NCI-H2196 (cell line): ENCODE data around the gene SC5D.

Experiments
- DNase-seq: peaks from one replicate; lab custom pipeline; 2025; ENCODE audit not compliant: unreplicated experiment; lab: John Stamatoyannopoulos, UW

Gene SC5D

GRCh38 chr11:121291896-121292494 is 576 bp upstream of the SC5D start:
- DNase-seq = peak; percentile 48

GRCh38 chr11:121293288-121293594 is 670 bp downstream of the SC5D start:
- no peak for DNase-seq

DNA sequence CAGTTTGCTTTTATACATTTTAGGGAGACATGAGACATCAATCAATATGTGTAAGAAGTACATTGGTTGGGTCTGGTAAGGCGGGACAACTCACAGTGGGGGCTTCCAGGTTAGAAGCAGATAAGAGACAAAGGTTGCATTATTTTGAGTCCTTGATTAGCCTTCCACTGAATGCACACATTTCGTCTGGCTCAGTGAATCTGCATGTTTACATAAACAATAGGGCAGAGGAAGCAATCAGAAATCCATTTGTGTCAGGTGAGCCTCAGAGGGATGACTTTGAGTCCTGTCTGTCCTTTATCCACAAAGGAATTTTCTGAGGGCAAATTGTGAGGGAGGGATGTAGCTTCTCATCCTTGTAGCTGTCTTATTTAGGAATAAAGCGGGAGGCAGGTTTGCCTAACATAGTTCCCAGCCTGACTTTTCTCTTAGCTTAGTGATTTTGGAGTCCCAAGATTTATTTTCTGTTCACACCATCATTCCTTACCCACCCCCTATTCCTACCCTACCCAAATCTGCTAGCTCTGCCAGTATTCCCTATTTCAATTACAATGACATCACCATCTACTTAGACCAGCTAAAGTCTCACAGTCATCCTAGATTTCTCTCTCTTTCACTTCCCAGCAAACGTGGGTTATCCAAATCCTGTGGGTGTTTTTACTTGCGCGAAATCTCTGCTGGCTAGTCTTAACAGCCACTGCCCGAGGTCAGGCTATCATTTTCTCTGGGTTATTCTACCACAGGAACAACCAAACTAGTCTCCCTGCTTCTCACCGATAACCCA is 2.9 kb downstream of the SC5D start:
- no peak for DNase-seq

GRCh38 chr11:121297872-121298271 is 5.3 kb downstream of the SC5D start:
- no peak for DNase-seq

DNA sequence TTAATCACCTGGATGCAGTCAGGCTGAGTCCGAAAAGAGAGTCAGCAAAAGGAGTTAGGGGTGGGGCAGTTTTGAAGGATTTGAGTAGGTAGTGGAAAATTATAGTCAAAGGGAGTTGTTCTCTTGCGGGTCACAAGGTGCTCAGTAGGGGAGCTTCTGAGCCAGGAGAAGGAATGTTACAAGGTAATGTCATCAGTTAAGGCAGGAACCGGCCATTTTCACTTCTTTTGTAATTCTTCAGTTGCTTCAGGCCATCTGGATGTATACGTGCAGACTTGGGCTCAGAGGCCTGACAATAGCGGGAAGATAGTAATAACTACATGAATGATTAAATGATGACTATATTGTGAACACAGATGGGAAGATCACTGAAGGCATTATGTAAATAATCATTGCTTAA is 6.2 kb downstream of the SC5D start:
- DNase-seq = no peak

DNA sequence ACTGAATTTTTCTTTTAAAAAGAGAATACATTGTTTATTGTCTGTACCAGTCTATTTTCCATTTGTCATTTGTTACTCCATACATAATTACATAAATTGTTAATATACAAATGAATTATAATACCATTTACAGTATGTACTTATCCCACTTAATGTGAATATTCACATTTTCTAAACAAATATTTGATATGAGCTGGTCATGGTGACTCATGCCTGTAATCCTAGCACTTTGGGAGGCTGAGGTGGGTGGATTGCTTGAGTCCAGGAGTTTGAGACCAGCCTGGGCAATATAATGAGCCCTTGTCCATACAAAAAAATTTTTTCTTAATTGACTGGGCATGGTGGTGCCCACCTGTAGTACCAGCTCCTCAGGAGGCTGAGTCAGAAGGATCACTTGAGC is 6.8 kb downstream of the SC5D start:
- no peak for DNase-seq

GRCh38 chr11:121300313-121300971 is 7.9 kb downstream of the SC5D start:
- no peak for DNase-seq

GRCh38 chr11:121300972-121301699 is 8.6 kb downstream of the SC5D start:
- no peak for DNase-seq

- no peak for DNase-seq
Measured at GRCh38 chr11:121304759-121305158, 12.2 kb downstream of the SC5D start.

GRCh38 chr11:121308816-121309215 is 16.2 kb downstream of the SC5D start:
- no peak for DNase-seq

- DNase-seq = no peak
Measured at GRCh38 chr11:121309688-121310087, 17.1 kb downstream of the SC5D start.

DNA sequence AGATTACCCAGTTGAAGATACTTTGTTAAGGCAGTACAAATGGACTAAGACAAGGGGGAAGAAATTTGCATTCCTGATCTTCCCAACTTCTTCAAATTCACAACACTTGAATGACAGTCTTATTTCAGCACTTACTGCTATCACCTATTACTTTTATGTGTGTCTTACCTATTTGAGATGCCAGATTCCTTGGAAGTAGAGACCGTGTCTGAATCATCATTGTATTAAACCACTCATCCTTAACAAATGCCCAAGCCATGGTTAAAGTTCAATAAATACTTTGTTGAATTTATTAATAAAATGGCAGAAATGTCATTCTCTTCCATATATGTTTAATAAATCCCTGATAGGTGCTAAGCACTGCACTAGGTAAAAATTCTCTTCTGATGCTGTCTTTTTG is 18.3 kb downstream of the SC5D start:
- DNase-seq = no peak

GRCh38 chr11:121311373-121311772 is 18.8 kb downstream of the SC5D start:
- DNase-seq = no peak

DNA sequence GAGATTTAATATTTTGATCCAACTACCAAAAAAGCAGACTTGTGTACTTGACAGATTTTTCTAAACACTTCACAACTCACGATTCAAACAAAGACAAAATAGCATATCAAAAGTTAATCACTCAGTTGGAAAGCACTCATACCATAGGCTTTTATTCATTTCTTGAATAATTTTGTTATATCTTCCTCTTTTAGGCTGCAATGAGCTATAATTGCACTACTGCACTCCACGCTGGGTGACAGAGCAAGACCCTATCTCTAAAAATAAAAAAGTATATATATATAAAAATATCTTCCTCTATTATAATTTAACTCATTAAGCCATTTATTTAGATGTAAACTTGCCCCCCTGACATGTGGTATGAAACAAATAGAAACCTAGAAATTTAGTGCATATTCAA is 19.9 kb downstream of the SC5D start:
- DNase-seq = no peak

DNA sequence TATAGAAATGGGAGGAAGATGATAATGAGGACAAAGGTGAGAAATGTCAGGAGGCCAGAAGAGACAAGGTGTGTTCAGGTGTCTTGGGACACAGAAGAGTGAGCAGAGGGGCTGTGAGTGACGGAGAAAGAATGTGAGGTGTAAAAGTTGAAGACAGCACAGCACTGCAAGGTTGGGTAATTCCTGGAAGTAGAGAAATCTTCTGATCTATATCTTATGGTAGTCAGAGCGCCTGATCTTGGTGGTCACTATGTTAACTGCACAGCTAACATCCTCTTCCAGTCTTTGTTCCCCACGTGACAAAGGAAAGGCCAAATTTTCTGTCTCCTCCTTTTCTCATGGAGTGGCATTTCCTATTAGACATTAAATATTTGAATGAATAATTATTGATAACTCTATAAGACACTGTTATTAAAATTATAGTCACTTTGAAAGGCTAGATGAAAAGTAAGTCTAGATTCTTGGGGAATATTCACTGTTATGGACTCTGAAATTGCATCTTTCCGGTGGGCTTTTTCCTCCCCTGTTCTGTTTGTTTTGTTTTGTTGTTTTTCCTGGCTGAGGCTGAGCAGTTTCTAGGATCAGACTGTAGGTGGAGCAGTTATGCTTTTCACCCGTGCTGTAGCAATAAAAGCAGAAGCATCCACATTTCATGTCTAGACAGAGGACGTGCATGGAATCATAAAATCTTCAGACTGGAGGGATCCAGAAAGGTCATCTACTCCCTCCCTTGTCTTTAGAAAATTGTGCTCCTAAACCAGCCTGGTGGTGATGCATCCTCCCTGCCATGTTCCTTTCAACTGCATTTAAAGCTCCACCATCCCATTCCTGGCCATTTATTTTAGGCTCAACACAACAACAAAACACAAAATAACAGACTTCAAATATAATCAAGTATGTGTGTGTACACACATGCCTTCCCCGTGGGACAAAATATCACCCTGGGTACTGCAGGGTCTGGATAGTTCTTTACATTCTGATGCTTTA is 26.6 kb downstream of the SC5D start:
- peak; percentile 55 for DNase-seq

GRCh38 chr11:121321614-121322243 is 29.2 kb downstream of the SC5D start:
- peak; percentile 52 for DNase-seq

DNA sequence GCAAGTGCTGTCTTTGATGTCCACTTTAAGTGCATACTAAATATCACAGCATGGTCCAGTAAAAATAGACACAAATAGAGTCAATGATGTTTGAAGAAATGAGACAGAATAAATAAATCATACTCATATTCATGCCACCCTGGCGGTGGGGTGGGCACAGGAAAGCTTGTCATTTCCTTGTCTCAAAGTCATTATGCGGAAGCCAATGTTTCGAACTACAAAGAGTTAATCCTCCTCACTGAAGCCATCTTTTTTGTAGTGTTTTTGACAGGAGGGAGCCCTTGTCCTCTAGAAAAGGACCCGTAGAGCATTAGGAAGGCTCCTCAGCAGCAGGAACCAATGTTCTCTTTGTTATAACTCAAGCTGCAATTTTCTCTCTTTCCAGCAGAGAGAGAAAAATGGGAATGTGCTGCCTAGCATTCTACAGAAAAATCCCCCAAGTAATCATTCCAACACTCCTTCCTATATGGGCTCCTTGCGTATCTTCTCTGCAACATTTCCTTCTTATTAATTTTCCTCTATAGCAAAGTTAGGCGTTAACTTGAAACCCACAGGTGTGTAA is 30.6 kb downstream of the SC5D start:
- no peak for DNase-seq

- no peak for DNase-seq
Measured at GRCh38 chr11:121326230-121326629, 33.7 kb downstream of the SC5D start.

- no peak for DNase-seq
Measured at GRCh38 chr11:121327553-121327952, 35.0 kb downstream of the SC5D start.
